PC-9 (cell line): Measurements from ENCODE around the gene AHI1.

ENCODE experiments used
- EZH2 ChIP-seq: fragments of 200-600 bp; sonication (generic); IDR thresholded peaks from 2 replicates; pipeline ENCODE4 v1.8.0; 2017; ENCODE audit warnings: antibody characterized with exemption, low read depth
- TF ChIP-seq, protein P1 (sequence below): fragments of 200-600 bp; sonication (generic); conservative IDR thresholded peaks from 2 replicates; pipeline ENCODE4 v1.6.1; 2017; ENCODE audit warnings: mixed run types, antibody characterized with exemption, mild to moderate bottlenecking, moderate library complexity

DNA sequence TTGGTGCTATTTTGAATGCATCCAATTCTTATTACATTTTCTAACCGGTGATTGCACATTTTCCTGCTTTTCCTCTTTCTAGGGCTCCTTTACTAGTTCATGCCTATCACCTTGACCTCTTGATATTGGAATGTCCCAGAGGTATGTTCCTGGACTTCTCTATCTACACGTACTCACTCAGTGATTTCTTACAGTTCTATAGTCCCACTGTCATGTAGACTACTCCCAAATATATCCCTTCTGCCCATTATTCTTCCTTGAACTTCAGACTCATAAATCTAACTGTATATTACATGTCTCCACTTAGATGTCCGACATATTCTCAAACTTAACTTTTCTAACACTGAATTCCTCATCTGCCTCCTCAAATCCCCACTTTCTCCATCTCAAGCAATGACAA is 7.2 kb upstream of the AHI1 start:
- TF ChIP-seq, protein P1, sequence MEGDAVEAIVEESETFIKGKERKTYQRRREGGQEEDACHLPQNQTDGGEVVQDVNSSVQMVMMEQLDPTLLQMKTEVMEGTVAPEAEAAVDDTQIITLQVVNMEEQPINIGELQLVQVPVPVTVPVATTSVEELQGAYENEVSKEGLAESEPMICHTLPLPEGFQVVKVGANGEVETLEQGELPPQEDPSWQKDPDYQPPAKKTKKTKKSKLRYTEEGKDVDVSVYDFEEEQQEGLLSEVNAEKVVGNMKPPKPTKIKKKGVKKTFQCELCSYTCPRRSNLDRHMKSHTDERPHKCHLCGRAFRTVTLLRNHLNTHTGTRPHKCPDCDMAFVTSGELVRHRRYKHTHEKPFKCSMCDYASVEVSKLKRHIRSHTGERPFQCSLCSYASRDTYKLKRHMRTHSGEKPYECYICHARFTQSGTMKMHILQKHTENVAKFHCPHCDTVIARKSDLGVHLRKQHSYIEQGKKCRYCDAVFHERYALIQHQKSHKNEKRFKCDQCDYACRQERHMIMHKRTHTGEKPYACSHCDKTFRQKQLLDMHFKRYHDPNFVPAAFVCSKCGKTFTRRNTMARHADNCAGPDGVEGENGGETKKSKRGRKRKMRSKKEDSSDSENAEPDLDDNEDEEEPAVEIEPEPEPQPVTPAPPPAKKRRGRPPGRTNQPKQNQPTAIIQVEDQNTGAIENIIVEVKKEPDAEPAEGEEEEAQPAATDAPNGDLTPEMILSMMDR: no peak
- TF ChIP-seq EZH2: no peak
